ENCODE data around the gene BICC1. TPM values are rescaled to one million over a fixed set of nuclear protein-coding genes. Genes with fewer than 3 reads are reported as not detected.
A peak's percentile ranks its signal among the peaks of the same experiment; 100 is the strongest.

Gene BICC1
- total RNA-seq, 1 donor from 2014 or later = 0.12 TPM

GRCh38 chr10:58511765-58512490 is 744 bp upstream of the BICC1 start:
- peak; percentile 19 for DNase-seq
- H3K27ac Mint-ChIP-seq (ENCODE audit: unreplicated experiment) = no peak overlapping the region

DNA sequence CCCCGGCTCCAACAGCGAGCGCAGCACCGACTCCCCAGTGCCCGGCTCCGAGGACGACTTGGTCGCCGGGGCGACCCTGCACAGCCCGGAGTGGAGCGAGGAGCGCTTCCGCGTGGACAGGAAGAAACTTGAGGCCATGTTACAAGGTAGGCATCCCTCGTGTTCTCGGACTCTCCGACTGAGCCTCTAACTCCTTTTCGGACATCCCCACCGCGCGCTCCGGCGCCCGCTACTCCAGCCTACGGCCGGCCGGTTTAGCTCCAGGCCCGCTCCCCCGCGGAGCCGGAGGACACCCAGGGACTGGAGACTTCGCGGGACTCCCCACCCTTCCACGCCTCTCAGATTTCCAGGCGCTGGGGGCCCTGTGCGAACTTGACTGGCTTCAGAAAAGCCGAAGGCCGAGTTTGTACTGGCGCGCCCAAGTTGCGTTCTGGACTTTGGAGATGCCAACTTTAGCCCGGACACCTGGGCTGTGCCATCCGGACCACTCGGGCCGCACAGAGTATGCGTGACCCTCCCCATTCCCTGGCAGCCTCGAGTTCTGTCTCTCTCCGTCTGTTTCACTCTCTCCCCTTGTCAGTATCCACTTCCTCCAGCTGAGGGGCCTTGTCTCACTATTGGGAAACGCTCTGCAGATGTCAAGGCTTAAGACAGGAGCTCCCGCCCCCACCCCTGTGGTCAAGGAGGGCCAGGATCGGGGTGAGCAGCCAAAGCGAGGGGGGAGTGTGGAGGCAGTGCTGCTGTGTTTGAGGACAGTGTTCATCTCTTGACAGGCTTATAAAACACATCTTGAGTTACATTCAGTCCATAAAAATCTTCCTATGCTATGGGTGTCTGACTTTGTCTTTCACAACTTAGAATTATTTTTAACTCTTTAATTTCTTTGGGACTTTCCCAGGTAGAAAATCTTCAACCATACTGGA is 777 bp downstream of the BICC1 start:
- H3K27ac Mint-ChIP-seq (ENCODE audit: unreplicated experiment) = no peak overlapping the region
- peaks cover 7% of the 10 kb centered on the region for H3K4me1 Mint-ChIP-seq (ENCODE audit: low read depth, unreplicated experiment)
- H3K36me3 Mint-ChIP-seq (ENCODE audit: unreplicated experiment) = no peaks in the 10 kb centered on the region
- no peak for TF ChIP-seq CTCF (IDR thresholded peaks at IDR 0.05; ENCODE audit: partially characterized antibody, unreplicated experiment)
- H3K9me3 Mint-ChIP-seq (ENCODE audit: unreplicated experiment) = no peaks in the 10 kb centered on the region
- peak; percentile 26 for DNase-seq
- peaks cover 2% of the 10 kb centered on the region for H3K27me3 Mint-ChIP-seq (ENCODE audit: unreplicated experiment)
- peak overlapping the region; percentile 87 for H3K4me3 Mint-ChIP-seq (ENCODE audit: unreplicated experiment)

More at GRCh38 chr10:58511765-58512490, 744 bp upstream of the BICC1 start:
- TF ChIP-seq CTCF (IDR thresholded peaks at IDR 0.05; ENCODE audit: partially characterized antibody, unreplicated experiment) = no peak
- H3K27me3 Mint-ChIP-seq (ENCODE audit: unreplicated experiment) = peaks cover 2% of the 10 kb centered on the region
- no peaks in the 10 kb centered on the region for H3K9me3 Mint-ChIP-seq (ENCODE audit: unreplicated experiment)
- peaks cover 7% of the 10 kb centered on the region for H3K4me1 Mint-ChIP-seq (ENCODE audit: low read depth, unreplicated experiment)
- peak overlapping the region; percentile 94 for H3K4me3 Mint-ChIP-seq (ENCODE audit: unreplicated experiment)
- no peaks in the 10 kb centered on the region for H3K36me3 Mint-ChIP-seq (ENCODE audit: unreplicated experiment)

DNA sequence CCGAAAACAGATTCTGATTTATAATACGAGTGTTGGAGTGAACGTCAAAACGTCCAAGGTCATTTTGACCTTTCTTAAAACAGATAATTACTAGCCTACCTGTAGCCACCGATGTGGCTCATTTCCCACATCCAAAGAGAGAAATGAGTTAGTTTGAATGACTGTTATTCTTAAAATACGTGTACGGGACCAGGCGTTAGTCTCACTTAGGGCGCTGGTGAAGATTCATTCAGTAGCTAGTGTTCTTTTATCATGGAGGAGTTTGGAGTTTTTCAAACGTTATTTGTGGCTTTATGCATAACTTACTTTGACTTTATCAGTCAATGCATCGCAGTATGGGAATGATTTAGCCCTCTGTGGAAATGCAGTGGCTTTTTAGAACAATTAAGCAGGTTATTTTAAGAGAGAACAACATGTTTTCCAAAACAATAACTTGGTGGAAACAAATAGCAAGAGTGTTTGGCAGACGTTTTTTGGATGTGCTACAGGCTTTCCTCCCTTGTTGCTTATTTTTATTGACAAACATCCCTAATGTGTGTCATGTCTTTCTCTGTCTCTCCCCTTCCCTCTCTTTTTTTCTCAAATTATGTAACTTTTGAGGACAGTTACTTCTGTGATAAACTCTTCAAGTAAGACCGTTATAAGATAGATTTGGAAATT is 1.6 kb downstream of the BICC1 start:
- Mint-ChIP-seq H3K9me3 (ENCODE audit: unreplicated experiment) (no peaks in the 10 kb centered on the region), H3K4me1 (ENCODE audit: low read depth, unreplicated experiment) (peaks cover 7% of the 10 kb centered on the region), H3K27ac (ENCODE audit: unreplicated experiment) (no peak overlapping the region), H3K4me3 (ENCODE audit: unreplicated experiment) (peak overlapping the region; percentile 87), H3K27me3 (ENCODE audit: unreplicated experiment) (peaks cover 2% of the 10 kb centered on the region), H3K36me3 (ENCODE audit: unreplicated experiment) (no peaks in the 10 kb centered on the region)
- DNase-seq = no peak
- TF ChIP-seq CTCF (IDR thresholded peaks at IDR 0.05; ENCODE audit: partially characterized antibody, unreplicated experiment) = no peak

- no peaks in the 10 kb centered on the region for H3K9me3 Mint-ChIP-seq (ENCODE audit: unreplicated experiment)
- H3K27me3 Mint-ChIP-seq (ENCODE audit: unreplicated experiment) = peaks cover 2% of the 10 kb centered on the region
- no peak for DNase-seq
- peaks cover 7% of the 10 kb centered on the region for H3K4me1 Mint-ChIP-seq (ENCODE audit: low read depth, unreplicated experiment)
- TF ChIP-seq CTCF (IDR thresholded peaks at IDR 0.05; ENCODE audit: partially characterized antibody, unreplicated experiment) = no peak
- H3K27ac Mint-ChIP-seq (ENCODE audit: unreplicated experiment) = no peak overlapping the region
- no peaks in the 10 kb centered on the region for H3K36me3 Mint-ChIP-seq (ENCODE audit: unreplicated experiment)
- no peak overlapping the region for H3K4me3 Mint-ChIP-seq (ENCODE audit: unreplicated experiment)
These were observed 2.7 kb downstream of the BICC1 start for GRCh38 chr10:58515291-58515941.

Measured in glutamatergic neuron (in vitro differentiated cells).